GM21423 (cell line): ENCODE results near the gene H3-3A.

Experiments used
- ATAC-seq: cut with Tn5 transposase; IDR thresholded peaks from one replicate; pipeline ENCODE4 v1.9.1; 2021; ENCODE audit warnings: mild to moderate bottlenecking, moderate library complexity; ENCODE audit not compliant: unreplicated experiment

H3-3A gene

DNA sequence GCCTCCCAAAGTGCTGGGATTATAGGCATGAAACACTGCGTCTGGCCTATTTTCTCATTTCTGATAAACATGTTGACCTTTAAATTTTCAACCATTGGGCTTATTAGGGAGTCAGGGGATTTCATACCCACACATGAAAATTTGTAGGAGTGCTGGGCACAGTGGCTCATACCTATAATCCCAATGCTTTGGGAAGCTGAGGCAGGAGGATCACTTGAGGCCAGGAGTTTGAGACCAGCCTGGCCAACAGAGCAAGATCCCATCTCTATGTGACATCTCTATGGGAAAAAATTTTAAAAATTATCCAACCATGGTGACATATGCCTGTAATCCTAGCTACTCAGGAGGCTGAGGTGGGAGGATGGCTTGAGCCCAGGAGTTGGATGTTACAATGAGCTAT lies 10.5 kb upstream of the H3-3A start:
- no peak for ATAC-seq

DNA sequence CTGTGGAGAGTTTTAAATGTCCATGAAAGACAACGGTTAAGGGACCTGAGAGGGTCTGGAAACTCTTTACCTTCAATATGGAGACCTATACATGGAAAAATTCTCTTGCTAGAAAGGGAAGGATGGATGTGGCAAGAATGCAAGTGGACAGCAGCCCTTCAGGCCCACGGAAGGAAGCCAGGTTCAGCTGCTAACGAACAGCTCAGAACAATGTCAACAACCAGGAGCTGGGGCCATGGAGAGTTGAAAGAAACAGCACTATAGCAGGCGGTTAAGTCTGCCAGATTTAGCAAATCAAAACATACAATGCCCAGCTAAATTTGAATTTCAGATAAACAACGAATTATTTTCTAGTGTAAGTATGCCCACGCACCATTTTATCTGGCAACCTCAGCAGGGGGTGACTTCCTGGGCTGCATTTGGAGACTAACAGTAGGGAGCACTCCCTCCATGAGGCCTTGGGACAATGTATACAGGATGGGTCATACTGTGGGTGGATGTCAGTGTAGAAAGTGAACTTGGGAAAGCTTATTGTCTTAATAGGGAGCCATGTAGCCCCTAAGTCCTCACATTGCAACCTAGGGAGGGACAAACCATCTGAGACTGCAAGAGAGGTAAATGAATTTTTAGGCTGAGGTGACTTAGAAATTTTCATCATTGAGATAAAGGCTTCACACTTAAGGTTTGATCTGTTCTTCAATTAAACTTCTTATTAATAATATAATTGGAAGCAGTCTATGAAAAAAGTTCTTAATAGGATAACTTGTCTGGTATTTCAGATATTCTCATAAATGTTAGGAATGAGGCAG lies 7.8 kb upstream of the H3-3A start:
- ATAC-seq: no peak

DNA sequence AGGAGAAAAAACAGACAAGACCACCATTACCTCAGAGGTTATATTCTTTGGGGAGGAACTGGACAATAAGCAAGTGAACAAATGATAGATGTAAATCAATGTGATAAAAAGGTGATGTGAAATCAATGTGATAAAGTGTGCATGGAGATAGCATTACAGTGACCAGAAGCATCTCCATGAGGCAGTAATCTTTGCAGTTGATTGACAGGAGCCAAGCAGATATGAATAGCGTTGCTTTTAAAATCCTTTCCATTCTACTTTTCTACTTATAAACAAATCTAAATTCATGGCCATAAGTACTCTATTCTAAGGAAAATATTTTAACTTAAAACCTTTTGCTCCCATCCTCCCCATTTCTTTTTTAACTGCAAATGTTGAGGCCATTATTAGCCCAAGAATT lies 2.8 kb upstream of the H3-3A start:
- ATAC-seq: no peak

DNA sequence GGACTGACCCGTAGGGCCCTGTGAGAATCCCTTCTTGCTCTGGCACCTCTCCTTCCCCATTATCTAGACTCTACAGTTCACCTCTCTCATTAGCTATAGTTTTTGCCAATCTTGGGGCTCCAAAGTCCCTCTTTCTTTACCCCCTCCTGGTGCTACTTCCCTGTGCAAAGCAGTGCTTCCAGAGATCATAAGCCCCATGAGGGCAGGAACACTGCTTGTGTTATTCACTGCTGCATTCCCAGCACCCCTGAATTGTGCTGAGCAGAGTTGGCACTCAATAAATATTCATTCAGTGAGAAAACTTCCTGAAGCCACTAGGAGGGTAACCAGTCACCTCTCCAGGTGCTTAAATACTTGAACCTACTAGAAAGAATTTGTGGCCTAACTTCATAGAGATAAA lies 2.1 kb upstream of the H3-3A start:
- no peak for ATAC-seq

DNA sequence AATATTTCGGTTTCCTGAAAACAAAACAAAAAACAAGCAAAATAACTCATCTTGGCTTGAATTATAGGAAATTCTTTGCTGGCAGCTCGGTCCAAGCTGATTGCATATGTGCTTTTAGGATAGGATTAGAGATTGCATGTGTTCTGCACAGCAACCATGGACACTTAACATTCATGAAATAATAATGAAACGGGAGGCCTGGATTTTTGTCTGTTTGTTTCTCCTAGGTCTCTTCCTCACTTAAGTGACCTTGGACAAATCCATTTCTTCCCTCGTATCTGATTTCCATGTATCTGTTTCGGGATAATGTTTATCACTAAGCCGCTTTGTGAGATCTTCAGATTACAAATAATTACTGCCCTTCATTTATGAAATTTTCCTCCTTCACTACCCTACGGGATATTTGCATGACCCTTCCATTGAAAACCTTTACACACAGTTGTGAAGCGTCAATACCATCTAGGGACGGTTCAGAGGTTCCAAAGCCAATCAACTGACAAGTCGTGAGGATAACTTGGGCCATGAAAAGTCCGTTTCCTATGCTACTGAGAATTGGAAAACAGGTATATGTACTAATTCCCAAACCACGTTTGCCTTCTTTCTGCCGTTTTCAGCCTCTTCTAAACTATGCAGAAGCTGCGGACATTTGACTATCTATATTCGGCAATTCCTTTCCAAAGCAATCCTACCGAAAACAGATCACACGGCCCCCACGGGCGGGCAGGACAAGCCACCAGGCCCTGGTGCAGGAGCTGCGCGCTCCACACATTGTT lies 1.3 kb upstream of the H3-3A start:
- ATAC-seq: no peak

DNA sequence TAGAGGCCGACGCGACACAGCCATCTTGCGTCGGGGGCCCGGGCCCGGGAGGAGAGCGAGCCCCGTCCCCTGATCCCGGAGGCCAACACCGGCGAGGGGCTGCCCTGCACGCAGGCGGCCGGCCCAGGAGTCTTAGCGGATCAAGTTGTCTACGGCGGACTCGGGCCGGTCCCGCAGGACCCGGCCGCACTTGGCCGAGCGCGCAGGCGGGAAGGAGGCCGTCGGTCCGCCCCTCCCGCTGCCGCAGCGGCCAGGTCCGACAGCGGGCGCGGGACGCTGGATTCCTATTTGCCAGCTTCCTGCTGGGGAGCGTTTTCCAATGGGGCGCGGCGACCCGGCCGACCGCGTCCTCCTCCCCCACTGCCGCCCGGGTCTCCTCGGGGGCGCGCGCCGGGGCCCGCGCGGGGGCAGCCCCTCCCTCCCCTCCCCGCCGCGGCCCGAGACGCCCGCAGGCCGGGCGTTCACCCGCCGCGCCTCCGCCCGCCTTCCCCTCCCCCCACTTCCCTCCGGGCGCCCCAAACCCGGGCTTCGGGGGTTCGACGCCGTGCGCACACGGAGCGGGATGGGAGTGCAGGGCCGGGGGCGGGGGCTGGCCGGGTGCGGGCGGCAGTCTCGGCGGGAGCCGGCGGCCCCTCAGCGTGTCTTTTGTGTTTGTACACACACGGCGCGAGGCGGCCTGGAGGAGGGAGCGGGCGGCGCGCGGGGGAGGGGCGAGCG lies 517 bp upstream of the H3-3A start:
- ATAC-seq: peak; percentile 40

DNA sequence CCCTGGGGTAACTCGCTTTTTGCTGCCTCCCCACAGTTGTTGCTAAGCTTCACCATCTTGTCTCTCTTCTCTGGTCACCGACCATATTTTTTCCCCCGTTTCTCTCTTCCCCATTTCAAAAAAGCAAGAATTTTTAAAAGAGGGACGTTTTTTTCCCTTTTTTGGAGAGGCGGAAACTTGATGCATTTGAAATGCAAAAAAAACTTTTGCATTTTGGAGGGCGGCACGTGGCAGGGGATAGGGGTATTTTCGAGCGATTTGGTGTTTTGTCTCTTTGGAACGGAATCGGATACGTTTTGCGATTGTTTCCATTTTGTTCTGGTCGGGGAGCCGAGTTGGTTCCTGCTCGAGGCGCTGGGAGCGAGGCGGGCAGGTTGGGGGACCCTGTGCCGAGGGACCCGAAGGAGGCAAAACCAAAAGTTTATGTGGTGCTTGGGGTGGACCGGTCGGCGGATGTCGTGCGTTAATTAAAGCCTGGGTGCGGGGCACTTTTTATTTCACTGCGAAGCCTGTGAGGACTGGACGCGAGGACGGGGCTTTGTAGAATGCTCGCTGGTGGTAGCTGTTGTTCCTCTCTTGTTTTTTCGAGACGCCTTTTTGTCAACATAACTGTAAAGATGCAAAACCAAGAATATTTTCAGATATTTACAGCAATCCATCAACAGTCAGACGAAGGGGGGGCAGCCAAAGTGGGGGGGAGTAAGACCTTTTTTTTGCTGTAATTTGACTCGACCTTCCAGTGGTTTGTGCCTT lies 884 bp downstream of the H3-3A start:
- peak; percentile 6 for ATAC-seq

DNA sequence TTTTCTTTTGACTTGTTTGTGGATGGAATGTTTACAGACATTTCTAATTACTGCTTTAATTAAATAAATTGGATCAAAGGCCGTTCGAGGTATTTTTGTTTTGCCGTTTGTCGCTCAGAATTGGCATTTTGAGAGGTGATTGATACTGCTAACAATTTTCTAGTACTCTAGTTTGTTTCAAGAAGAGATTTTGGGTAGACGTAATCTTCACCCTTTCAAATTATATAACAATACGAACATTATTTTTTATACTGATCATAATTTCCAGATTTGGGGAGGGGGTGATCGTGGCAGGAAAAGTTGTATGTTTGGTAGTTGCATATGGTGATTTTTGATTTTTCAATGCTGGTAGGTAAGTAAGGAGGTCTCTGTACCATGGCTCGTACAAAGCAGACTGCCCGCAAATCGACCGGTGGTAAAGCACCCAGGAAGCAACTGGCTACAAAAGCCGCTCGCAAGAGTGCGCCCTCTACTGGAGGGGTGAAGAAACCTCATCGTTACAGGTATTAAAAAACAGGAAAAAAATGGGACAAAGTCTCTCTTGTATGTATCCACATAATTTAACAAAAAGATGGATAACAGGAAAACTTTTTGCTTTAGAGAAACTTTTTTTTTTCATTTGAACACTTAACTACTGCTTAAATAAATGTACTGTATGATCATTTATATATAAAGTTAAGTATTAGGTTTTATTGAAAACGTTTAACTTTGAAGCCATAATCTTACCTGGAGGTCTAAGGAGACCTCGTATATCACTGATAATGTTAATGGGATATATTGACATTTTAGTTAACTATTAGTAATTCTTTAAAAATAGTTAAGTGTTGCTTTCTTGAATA lies 1.7 kb downstream of the H3-3A start:
- no peak for ATAC-seq

DNA sequence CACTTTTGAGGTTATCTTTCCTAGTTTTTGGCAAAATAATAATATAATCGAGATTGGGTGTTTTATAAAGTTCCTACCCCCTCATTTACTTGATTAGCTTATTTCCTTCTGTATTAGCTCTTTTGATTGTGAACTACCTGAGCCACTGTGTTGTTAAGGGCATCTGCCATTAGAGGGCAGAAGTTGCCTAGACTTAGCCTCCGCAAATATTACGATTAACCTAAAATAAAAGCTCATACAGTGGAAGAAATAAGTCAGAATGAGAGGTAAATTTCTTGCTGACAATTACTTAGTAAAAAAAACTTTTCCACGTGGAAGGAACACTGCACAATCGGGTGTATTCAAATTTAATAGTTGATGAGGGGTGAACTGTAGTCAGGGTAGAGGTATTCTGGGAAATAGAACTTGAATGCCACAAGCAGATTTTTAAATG lies 2.3 kb downstream of the H3-3A start:
- ATAC-seq: no peak

DNA sequence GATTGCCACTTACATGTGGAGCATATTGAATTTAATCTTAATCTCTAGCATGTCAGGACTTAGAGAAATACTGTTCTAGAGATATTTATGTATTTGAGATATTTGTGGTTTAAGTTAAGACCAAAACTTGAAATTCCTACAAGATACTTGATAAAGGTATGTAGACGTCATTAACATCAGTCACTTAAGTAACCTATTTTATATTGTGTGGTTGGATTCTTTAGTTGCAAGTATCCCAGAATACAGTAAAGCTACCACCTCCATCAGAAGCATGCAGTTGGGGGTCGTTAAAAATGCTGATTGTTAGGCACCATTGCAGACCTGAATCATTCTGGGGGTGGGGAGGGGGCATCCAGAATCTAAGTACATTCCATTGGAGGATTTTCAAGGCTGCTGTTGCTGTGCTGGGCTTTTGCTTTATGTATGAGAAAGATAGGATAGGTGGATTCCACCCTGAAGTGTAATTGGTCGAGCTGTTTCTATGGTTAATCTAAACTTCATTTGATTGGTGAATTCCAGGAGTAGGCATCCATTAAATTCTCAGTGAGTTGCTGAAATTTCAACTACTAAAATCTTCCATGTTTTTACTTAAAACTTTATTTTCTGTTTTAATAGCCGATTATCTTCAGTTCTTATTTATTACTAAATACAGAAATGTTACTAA lies 4.0 kb downstream of the H3-3A start:
- no peak for ATAC-seq

DNA sequence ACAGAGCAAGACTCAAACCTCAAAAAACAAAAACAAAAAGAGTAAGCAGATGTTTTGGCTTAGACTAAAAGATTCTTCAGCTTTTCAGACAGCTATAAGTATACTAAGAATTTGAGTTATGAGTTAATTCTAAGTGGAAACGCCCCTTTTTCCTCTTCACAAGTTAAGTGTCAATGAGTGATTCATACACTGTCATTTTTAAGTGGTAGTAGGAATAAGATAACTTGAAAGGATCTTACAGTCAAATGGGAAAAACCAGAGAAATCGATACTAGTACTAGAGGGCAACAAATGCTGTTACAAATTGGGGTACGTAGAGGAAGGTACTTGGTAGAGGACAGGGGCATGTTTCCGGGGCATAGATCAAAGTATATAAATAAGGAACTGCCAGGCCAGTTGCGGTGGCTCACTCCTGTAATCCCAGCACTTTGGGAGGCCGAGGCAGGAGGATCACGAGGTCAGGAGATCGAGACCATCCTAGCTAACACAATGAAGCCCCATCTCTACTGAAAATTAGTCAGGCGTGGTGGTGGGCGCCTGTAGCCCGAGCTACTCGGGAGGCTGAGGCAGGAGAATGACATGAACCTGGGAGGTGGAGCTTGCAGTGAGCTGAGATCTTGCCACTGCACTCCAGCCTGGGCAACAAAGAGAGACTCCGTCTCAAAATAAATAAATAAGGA lies 7.4 kb downstream of the H3-3A start:
- ATAC-seq: no peak

DNA sequence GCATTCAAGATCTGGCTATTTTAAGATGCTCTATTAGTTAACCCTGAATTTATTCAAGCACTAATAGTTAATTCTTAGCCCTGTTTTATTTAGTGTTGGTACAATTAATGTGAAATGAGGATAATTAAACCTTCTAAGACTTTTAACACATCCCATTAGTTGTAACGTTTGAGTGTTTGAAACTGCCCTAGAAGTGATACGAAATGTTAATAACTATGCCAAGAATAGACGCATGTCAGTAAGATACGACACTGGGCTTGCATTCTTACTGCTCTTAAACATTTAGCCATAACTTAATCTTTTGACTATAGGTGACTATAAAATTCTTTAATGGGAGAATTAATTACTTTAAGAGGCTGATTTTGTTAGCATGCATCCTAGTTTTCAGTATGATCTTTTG lies 9.8 kb downstream of the H3-3A start:
- ATAC-seq: no peak

DNA sequence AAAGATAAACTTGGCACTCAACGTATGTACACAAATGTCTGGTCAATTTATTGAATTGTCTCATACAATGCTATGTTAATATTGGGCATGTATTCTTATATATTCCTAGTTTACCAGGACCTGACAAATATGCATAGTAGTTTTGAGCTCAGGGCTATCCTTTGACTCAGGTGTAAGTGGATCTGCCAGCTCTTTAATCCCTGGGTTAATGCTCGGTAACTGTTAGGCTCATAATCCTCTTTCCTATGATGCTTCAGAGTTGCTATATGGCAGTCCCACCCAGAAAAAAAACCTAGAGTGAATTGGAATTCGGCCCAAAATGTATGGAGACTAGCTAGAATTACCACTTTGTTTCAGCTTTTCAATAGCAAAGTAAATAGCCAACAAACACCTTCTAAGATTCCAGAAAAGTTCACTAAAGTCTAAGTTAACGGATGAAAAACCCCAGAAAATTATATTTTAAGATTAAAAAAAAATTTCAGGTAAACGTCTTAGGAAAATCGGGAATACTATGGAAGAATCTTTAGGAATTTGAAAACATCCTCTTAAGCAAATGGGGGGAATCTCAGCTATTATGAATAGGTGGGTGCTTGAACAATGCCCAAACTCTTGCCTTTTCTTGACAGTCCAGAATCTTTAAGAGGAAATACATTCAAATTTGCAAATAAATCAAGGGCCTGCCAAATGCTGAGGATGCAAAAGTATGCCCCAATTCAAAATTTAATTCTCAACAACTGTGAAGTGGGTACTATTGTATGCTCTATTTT lies 10.9 kb downstream of the H3-3A start:
- no peak for ATAC-seq

DNA sequence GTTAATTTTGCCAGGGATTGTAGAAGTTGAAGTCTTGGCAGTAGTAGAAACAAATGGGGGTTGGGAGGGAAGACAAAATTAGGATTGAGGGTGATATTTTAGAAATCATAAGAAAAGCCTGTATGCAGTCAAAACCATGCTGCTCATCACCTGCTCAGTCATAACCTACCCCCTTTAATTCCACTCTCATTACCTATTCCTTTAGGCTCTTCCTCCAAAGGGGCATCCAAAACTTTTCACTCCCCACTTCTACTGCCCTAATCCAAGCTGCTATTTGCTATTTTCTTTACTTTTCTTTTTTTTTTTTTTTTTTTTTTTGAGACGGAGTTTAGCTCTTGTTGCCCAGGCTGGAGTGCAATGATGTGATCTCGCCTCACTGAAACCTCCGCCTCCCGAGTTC lies 11.5 kb downstream of the H3-3A start:
- no peak for ATAC-seq

DNA sequence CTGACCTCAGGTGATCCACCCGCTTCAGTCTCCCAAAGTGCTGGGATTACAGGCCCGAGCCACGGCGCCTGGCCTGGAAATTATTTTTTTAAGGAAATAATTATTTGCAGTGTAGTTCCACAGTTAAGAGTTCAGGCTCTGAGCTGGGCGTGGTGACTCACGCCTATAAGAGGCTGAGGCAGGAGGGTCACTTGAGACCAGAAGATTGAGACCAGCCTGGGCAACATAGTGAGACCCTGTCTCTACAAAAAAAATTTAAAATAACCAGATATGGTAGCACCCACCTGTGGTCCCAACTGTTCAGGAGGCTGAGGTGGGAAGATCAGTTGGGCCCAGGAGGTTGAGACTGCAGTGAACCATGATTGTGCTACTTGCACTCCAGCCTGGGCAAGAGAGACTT lies 13.9 kb downstream of the H3-3A start:
- ATAC-seq: no peak

DNA sequence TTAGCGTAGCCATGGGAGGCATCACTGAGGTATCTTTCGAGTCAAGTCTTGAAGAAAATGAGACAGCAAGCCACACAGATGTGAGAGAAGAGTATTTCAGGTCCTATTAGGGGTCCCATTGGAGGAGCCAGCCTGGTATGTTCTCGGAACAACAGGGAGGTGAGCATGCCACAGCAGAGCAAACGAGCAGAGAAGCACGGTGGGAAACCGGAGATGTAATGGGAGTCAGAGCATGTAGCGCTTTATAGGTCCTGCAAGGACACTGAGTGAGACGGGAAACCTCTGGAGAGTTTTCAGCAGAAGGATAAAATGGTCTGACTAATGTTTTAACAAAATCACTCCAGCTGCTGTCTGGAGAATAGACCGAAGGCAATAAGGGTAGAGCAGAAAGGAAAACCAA lies 15.9 kb downstream of the H3-3A start:
- ATAC-seq: no peak

DNA sequence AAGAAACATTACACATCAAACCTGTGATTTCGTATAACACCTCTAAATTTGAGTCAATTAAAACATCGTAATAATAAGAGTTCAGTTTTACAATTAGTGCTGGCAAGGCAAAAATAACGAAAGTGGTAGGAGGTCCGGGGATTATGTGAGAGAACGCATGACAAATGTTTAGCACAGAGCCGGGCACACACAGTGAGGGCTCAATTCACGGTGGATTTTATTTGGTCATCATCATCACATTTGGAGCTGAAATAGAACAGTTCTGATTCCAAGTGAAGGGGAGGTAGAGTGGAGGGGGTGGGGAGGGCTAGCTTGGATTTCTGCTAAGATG lies 20.0 kb downstream of the H3-3A start:
- no peak for ATAC-seq

DNA sequence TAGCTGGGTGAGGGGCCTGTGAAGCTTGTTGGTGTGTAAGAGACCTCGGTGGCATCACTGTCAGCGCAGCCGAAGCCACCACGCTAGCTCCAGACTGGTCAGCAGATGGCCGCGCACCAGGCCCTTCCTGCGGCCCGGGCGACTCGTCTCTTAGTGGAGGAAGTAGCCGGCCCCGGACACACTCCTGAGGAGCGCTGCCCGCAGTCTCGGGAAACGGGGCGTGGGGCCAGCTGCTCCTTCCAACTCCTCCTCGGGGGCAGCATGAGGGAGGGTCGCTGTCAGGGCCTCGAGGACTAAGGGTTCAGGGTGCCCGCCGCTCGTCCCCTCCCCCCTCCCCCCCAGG lies 20.4 kb downstream of the H3-3A start:
- ATAC-seq: peak; percentile 23
